T-helper 22 cell (primary cell): ENCODE results near the gene LAS1L.
"Not testable (repeated sequence)": the region's sequence is repeated elsewhere in the genome, so short reads cannot be mapped to it uniquely, and the experiment has no call there.

Experiments
- DNase-seq: peaks from one replicate; pipeline ENCODE4 v3.0.0-alpha.2; 2020; ENCODE audit warnings: low read depth

The LAS1L gene

DNA sequence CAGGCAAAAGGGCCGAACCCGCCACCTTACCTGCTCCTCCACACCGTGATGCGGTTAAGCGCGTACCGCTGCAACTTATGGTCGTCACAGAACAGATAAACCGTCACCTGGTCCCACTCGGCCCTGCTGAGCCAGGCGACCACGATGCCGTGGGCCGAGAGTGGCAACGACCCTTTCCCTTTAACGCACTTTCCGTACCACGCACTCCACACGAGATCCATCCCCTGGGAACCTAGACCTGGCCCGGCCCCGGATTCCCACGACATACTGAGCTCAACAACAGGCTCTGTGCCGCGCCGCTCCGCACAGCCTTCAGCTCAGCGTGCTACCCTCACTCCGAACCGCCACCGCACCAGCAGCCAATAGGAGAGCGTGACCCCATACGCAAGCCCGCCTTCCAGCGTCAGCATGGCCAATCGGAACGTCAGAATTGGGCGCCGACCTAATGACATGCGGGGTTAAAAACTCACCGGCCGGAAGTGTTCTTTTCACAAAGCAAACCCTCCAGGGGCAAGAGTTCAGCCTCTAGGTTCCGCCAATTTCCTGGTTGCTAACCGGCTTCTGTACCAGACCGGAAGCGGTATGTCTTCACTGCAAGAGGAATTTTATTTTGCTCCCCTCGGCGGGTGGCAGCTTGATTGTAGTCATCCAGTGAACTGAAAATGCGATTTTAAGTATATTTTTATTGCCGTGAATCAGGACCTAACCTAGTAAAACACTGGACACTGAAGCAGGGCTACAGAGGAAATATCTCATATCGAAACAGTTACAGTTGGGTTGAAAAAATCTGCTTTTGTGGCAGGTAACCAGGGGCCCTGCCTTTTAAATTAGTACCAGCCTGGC is at the start of gene LAS1L:
Gene LAS1L, minus strand, starts transcription at position 338 of the 843 bp plus-strand sequence. Its CDS starts 72 bp downstream, at position 266.
- peak; percentile 81 for DNase-seq

DNA sequence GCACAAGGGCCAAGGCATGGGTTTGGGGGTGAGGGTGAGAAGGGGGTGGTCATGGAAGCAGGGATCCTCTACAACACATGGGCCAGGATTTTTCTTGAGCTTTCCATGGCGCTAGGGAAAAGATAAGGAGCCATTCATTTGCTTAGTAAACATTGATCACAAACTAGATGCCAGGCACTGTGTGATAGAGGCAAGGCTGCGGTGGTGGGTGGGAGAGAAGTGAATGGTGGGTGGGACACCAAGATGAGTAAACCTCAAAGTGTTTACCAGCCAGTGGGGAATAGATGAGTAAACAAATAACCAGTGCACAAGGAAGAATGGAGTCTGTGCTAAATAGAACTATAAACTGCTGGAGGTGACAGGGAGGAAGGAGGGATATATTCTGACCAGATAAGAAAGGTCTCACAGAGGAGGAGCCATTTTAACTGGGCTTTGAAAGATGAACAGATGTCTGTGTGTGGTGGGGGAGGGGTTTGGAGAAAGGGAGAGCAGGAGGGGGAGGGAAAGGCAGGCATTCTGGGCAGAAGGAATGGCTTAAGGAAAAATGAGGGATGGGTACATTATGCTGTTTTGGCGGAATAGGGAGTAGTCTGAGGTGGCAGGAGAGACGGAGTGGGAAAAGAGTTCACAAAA is 48.0 kb upstream of the LAS1L start:
- DNase-seq: no peak

DNA sequence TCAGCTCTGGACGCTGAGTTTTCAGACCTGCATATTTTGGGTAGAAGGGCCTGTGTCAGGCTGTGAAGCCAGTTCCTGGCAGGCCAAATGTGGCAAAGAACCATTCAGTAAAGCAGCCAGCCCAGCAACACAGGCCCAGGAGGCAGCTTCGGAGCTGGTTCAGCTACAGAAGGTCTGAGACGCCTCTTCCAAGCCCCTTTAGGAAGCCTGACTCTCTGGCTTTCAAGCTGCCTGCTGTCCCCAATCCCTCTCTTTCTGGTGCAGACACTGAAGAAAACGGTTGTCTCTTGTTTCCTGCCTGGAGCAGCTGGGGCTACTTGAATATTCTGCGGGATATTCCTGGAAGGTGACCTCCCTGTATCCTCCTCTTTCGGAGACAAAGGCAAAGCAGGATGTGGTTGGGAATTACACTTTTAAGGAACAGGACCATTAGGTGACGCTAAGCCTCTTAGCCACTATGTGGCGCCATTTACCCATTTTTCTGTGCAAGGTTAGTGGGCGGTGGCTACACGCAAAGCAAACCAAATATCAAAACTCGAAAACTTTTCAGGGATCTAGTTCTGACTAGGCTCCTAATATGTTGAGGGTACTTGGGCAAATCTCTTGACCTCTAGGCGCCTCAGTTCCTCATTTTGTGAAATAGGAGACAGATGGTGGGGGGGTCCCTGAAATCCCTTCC is 47.2 kb upstream of the LAS1L start:
- peak; percentile 28 for DNase-seq

DNA sequence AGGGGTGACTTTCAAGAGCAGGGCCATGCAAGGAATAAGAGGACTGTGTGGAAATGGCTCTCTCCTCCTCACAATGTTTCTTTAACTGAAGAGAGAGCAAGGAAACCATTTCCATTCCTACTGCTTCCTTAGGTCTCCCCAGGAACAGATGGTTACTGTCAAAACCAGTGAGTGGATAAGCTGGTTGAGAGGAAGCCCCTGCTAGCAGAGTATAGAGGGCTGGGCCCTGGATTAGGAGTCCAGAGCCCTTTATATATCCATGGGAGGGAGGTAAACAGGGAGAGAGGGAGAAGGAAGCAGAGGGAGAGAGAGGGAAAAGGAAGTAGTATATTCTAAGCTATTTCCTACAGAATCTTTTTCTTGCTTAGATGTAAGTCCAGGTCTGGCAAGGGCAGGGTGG is 43.8 kb upstream of the LAS1L start:
- DNase-seq: no peak

DNA sequence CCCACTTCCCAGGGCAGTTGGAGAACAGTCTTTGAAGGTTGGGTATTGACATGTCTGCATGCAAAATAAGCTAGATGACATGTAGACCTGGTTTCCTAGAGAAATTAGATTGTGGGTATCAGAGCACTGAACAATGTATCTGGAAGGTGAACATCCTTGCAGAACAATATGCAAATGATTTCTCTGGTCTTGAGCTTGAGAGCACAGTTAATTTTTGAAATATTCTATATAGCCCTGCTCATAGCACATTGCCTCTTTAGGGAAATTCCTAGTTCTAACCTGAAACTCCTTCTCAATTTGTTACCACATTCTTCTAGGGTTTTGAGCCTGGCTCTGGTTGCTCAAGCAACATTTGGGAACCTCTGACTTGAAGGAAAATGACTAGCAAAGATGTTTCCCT is 41.6 kb upstream of the LAS1L start:
- DNase-seq: no peak

DNA sequence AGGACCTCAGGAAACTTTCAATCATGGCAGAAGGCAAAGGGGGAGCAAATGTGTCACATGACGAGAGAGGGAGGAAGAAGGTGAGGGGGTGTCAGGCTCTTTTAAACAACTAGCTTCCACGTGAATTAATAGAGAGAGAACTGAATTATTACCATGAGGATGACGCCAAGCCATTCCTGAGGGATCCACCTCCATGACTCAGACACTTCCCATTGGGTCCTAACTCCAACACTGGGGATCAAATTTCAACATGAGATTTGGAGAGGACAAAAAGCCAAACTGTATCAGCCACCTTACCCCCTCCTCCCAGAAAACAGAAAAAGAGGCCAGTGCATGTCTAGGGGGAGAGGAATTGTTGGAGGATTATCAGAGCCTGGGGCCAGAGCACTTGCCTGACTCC is 40.4 kb upstream of the LAS1L start:
- DNase-seq: no peak

DNA sequence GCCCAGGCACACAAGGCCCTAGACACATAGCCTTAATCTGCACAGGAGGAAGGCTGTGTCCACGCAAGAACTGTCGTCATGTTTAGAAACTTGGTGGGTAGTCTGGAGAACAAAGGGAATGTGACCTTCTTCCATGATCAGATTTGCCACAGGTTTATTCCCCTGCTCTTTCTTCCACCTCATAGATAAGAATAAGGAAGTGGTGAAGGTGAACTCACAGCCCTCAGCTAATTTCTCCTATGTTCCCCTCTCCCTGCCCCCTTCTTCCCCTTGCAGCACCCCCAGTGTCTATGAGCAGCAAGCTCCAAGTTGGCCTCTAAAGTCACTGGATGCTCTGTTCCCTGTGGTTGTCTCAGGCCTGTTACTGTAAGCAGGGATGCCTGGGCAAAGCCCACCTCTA is 39.8 kb upstream of the LAS1L start:
- DNase-seq: no peak

DNA sequence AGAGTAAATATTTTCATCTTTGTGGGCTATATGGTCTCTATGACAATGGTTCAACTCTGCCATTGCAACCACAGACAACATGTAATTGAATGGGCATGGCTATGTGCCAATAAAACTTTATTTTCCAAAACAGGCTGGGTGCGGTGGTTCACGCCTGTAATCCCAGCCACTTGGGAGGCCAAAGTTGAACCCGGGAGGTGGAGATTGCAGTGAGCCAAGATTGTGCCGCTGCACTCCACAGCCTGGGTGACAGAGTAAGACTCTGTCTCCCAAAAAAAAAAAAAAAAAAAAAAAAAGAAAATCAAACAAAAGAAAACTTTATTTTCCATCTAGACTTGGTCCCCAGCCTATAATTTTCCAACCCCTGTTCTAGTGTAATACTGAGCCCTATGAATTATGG is 38.4 kb upstream of the LAS1L start:
- no peak for DNase-seq

DNA sequence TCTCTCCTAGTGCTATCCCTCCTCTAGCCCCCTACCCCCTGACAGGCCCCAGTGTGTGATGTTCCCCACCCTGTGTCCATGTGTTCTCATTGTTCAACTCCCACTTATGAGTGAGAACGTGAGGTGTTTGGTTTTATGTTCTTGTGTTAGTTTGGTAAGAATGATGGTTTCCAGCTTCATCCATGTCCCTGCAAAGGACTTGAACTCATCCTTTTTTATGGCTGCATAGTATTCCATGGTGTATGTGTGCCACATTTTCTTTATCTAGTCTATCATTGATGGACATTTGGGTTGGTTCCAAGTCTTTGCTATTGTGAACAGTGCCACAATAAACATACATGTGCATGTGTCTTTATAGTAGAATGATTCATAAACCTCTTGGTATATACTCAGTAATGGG is 28.3 kb upstream of the LAS1L start:
- not testable (repeated sequence) for DNase-seq

DNA sequence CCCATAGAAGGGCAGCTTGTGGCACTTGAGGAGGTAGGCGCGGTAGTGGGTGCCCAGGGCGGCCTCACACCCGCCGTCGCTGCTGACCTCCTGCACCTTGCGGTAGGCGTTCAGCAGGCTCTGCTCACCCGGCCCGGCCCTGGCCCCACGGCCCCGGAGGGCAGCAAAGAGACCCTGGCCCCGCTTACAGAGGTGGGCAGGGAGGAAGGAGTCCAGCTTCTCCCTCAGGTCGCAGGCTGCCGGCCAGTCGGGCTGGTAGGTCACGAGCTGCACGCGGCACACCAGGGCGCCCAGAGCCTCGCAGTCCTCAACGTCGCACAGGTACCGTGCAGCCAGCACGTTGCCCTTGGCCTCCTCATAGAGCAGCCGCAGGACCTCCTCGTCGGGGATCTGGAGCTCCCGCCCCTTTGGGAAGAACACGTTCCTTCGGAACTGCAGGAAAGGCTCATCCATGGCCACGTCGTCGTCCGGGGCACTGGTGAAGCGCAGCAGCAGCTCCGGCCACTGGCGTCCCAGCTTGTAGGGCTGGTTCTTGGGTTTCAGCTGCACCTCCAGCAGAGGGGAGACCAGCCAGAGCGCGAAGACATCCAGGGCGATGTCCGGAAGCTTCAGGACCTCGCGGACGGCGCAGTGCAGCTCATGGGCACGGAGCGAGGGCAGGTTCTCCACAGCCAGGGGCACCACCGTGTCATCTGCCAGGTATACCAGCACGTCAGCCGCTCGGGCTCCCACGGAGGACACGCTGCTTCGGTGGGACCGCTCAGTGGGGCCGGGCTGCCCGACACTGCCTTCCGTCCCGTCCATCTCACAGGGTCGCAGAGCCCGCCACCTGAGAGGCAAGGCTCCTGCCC is 17.1 kb upstream of the LAS1L start:
- DNase-seq: no peak

DNA sequence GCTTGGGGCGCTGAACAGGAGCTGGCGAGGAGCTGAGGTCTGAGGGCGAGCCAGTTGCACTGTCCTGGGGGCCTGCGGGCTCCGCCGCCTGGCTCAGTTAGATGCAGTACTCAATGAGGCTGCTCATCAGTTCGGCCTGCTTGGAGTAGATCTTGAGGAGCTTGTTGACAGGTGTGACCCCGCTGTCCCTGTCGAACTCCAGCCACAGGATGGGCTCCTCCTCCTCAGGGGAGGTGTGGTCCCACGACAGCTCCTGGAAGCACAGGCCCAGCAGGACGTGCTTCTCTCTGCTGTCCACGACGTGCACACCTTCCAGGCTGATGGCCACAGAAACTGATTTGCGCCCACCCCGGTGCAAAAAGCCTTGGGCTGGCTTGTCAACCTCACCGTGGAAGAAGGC is 16.5 kb upstream of the LAS1L start:
- no peak for DNase-seq

DNA sequence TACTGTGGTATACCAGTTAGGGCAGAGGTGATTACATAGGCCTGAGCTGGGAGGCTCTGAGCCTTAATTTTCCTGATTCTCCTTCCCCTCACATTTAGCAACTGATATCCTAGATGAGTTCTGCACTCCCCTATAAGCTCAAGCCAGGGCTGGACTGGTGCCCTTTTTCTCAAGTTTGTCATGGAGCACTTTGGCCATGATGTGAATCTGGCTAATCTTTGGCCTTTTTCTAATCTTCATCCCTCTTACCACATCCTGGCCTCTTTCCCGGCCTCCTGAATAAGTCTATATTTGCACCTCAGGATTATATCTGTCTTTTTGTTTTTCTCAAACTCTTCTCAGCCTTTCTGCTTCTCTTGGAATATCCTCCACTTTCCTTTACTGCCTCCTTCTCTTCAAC is 10.9 kb upstream of the LAS1L start:
- no peak for DNase-seq

DNA sequence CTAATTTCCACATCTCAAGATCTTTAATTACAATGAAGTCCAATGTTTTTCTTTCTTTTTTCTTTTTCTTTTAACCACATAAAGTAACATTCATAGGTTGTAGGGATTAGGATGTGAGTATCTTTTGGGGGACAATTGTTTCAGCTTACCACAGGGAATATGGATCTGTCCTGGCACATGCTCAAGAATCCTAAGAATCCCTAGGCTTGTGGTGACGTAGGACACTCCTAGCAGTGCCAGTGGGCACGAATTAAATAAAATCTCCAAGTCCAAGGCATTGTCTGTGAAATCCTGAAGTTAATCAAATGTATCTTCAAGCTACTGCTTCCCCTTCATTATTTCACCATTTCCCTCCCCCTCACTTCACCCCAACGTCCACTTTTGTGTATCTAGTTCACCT is 2.6 kb upstream of the LAS1L start:
- no peak for DNase-seq

DNA sequence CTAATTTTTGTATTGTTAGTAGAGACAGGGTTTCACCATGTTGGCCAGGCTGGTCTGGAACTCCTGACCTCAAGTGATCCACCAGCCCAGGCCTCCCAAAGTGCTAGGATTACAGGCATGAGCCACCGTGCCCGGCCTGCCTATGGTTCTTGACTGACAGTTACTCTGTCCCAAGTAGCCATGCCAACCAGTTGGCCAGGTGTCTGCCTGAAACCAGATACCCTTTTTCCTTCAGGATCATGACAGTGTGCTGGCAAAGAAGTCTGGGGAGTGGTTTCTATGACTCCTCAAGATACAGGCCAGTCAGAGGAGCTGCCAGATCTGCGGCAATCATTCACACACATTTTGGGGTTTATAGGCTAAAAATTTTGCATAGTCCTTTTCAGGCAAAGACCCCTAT is 1.7 kb upstream of the LAS1L start:
- no peak for DNase-seq

DNA sequence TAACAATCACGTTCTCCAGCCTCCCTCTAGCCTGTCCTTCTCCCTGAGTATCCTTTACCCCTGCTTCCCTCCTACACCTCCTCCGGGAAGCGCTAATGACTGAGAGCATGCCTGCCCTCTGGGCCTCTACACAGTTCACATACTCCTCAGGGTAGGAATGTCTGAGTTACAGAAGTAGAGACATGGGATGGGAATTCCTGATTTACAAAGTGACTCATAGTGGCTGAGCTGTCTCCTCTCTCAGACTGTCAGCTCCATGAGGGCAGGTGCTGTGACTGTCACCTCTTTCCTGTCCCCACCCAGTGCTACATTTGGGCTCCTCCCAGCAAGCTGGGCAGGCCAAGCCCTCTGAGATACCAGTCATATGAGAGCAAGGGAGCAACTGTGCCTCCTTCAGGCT is 2.6 kb downstream of the LAS1L start:
- DNase-seq: no peak

DNA sequence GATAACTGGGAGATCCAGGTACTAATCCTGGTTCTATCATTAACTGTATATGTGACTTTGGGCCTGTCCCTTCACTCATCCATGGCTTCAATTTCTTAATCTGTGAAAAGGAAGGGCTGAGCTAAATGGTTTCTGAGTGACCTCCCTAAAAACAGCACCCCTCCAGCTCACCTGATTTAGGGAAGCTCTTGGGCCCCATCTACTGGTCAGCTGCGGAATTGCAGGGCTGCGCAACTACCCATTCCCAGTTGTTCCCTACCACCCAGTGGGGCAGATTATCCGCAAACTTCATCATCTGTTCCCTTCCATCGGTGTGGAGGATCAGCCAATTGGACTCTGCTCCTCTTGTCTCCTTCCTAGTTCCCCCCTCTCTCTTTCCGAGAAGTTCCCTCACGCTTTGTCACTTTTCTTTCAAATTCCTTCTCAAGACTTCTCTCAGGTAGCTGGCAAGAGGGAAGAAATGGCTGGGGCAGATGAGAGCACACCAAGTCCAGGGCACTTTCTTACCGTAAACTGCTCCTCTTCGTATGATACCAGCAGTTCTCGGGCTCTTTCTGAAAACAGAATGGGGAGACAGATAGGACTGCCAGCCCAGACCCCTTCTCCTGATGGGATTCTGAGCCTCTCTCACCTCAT is 5.8 kb downstream of the LAS1L start:
- peak; percentile 12 for DNase-seq

DNA sequence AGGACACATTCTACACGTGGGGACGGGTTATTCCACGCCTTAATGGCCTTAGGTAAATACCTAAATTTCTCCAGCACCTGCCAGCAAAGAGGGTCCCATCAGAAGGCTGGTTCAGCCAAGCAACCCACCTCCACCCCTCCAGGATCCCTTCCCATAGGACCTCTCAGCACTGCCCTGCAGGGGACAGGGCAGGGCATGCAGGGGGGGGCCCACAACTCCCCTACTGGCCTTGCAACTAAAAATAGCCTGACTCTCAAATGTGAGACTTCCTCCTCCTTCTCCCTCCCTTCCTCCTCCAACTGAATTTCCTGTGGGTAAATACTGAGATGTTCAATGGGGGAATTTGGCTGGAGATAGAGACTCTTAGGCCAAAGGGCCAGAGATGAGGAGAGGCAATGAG is 6.3 kb downstream of the LAS1L start:
- DNase-seq: no peak

DNA sequence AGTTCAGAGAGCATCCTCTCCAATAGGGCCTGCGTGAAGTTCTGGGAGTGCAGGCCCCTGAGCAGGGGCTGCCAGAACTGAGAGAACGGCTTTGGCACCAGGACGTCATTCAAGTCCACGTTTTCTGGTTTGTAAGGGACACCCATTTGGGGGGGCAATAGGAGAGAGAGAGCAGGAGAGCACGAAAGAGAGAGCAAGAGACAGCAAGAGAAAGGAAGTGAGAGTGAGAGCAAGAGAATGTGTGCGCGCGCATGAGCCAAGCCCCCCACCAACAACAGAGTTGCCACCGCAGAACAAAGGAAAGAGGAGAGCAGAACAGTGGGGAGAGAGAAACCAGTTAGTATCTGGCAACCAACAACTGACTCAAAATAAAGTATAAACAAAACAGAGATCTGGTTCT is 10.4 kb downstream of the LAS1L start:
- DNase-seq: no peak

DNA sequence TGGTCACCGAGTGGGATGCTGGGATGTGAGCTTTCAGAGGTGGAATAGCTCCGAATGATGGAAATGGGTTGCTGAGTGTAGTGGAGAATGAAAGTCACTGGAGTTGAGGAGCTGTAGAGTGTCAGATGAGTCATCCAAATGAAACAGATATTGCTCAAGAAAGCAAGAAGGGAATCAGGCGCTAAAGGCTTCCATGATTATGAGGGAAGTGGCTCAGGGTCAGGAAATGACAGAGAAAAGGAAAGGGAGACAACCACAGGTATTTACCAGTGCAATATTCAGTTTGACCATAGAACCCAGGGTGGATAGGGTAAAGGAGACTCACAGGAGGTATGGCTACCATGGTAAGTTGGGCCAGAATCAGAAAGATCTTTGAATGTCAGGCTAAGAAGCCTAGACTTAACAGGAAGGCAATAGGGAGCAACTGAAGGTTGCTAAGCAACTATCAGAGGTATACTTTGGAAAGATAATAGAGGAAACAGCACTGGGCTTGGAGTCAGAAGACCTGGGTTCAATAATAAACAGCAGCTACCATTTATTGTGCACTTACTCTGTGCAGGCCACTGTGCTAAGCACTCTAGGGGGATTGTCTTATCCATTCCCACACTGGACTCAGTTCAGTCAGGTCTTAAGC is 11.7 kb downstream of the LAS1L start:
- no peak for DNase-seq

DNA sequence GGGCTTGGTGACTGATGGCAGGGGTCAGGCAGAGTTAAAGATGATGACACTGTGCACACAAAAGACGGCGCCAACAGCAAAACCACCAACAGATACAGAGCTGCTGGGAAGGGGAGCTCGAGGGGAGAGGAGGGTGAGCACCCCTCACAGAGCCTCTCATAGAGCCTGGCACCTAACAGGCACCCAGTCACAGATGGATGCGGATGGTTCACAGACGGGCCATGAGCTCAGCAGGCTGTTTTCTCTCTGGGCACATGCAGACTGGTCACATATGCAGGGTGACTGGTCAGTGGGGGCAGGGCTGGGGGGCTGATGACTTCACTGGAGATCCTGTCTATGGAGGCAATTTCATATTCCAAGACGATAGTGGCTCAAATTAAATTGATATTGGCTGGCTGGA is 15.1 kb downstream of the LAS1L start:
- DNase-seq: not testable (repeated sequence)

DNA sequence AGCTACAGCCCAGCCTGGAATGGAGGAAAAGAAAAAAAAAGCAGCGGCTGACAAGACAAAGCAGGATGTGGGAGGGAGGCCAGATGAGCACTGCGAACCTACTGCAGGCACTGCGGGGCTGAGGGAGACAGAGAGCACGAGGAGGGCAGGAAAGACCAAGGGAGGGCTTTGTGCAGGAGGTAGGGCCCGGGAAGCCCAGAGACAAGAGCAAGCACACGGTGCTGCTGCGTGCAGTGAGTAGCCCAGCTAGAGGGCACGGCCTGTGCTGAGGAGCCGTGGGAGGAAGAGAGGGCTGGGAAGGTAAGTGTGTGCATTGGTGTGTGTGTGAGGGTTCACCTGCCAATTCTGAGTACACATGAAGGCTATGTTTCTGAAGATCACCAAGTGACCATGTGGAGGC is 15.6 kb downstream of the LAS1L start:
- DNase-seq: not testable (repeated sequence)
